Measurements from ENCODE around the gene SSRP1.
"Not testable (repeated sequence)": the region's sequence is repeated elsewhere in the genome, so short reads cannot be mapped to it uniquely, and the experiment has no call there.

The SSRP1 gene, protein sequence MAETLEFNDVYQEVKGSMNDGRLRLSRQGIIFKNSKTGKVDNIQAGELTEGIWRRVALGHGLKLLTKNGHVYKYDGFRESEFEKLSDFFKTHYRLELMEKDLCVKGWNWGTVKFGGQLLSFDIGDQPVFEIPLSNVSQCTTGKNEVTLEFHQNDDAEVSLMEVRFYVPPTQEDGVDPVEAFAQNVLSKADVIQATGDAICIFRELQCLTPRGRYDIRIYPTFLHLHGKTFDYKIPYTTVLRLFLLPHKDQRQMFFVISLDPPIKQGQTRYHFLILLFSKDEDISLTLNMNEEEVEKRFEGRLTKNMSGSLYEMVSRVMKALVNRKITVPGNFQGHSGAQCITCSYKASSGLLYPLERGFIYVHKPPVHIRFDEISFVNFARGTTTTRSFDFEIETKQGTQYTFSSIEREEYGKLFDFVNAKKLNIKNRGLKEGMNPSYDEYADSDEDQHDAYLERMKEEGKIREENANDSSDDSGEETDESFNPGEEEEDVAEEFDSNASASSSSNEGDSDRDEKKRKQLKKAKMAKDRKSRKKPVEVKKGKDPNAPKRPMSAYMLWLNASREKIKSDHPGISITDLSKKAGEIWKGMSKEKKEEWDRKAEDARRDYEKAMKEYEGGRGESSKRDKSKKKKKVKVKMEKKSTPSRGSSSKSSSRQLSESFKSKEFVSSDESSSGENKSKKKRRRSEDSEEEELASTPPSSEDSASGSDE

DNA sequence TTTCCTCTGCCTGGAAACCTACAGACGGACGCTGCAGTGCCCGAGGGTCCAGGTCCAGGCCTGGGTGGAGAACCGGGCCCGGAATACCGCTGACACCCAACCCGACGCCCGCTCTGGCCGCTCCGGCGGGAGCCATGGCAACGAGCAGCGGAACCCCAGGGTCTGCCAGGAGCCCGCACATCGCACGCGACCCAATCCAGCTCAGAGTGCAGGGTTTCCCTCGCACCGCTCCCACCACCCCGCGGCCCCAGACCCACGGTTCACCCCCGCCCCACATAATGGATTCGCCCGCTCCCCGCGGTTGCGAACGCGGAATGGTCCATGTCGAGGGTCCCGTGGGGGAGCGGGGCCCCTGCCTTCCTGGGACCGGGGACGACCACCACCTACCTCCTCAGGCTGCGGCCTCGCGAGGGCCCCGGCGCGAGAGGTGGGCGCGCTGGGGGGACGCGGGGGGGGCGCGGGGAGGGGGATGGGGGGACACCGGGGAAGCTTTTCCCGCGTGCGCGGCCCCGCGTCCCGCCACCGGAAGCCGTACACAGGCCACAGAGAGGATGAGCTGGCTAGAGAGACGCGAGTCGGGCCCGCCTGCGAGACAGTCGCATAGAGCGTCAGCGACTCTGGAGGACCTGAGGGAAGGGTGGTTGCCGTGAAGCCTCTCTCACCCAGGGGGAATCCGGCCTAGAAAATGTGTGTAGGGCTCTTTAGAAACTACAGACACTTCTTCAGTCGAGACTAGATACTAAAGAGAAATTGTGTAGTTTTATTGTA, at the start of gene SSRP1:
Gene SSRP1, minus strand, starts transcription at position 550 of the 768 bp plus-strand sequence. CDS start 771 bp downstream, outside the sequence.
- DNase-seq = peak; percentile 79

DNA sequence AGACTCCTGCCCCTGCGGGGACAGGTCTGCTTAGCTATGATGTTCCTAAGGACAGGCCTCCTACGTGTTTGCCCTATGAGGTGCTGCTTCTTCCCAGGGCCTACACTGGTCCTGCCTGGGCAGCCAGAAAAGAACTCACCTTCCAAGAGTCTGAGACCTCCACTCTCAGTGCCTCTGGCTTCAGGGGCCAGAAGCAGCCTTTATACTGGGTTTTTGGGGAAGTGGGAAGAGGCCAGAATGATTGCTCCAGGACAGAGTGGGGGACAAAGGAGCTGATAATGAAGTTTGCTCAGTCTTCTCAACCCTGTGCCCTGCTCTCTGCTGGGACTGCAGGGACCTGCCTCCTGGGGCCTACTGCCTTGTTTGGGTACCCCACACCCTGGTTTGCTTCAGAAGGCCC, 45.3 kb upstream of the SSRP1 start, which contains the start of gene PRG3:
Gene PRG3, minus strand, starts transcription at position 176 of the 400 bp plus-strand sequence. CDS start 442 bp downstream, outside the sequence.
- no peak for DNase-seq

DNA sequence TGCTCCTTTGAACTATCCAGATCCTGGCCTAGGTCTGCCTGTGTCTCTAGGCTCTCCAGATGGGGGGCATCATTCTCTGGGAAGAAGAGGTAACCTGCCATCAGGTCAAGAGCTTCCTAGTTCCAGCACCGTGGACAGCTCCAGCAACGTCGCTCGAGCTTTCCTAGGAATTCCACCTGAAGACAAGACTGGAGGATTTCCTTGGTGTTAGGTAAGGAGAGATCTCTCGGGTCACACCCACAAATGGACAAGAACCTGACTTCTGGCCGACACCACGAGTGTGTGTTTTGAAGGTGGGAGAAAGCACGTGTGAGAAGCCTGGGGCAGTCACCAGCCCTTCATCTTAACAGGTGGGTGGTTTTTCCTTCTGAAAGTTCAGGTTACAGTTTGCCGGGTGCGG, 44.0 kb upstream of the SSRP1 start:
- no peak for DNase-seq

DNA sequence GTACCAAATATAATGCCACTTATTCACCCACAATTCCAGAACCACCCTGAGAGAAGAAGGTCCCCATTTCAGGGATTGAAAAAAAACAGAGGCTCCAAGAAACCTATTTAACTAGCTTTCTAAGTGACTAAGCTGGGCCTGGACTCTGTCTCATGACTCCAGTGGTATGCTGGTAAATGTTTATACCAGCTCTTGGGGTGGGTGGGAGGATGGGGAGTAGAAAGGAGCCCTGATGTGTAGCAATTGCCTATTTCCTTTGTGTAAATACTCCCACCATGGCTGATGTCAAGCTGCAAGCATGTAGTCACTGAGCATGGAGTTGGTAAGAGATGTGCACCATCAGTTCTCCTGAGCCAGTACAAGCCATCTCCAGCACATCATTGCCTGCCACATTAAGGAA, 42.5 kb upstream of the SSRP1 start:
- DNase-seq = no peak

DNA sequence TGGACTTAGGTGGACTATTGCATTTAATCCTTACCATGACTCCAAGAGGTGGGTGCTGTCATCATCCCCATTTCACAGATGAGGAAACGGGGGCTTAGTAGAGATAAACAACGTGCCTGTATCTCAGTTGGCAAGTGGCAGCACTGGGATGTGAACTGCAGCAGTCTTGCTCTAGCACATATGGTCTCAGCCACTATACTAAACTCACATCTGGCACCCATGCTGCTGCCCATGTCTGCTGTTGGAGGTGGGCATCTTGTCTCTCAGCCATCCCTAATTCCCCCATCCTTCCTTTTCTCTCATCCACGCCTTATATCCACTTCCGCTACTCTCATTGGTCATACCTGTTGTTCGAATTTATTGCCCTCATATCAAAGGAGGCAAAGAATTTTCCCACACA, 41.4 kb upstream of the SSRP1 start:
- no peak for DNase-seq

DNA sequence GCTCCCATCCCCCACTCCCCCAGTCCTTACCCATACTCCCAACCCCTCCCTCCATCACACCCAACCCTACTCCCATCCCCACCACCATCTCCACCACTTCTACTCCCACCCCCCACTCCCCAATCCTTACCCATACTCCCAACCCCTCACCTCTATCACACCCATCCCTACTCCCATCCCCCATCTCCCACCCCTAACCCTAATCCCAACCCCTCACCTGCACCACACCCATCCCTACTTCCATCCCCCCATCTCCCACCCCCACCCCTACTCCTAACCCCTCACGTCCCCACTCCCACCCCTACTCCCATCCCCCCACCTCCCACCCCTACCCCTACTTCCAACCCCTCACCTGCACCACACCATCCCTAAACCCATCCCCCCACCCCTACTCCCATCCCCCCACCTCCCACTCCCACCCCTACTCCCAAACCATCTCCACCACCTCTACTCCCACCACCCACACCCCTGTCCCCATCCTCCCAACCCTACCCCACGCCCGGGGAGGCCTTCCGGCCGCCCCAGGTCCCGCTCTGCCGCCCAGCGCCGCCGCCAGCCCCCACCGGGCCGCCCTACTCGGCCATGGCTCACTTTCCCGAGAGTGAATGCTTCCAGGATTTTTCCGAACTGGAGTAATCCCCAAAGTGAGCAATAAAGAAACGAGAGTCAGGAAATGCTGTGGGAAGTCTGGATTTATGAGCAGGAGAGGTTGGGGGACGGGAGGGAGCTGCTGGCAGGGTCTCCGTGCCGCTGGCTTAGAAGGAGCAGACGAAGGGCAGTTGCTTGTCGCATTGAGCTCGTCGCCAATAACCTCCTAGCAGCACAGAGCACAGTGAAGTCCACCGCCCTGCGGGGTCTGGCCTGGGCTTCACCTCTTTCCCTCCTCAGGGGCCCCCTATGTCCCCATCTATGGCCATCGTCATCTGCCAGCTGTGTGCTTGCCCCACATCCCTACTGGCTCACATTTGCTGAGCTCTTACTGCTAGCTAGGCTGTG, 40.7 kb upstream of the SSRP1 start:
- no peak for DNase-seq

DNA sequence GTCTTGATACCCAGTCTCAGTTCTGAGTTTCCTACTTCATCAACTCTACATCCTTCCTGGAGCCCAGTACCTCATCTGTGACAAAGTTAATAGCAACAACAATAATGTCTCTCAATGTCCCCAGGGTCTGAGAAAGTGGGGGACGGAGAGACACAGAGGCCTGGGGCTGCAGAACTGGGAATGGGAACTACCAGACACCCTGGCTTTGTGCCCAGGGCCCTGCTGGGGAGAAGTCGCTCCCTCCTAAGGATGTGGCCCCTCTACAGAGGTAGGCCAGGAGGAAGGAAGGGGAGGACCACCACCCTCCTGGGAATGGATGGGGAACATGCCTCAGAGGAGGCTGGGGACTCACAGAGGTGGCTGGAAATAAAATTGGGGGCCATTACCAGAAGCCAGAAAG, 39.8 kb upstream of the SSRP1 start:
- no peak for DNase-seq

DNA sequence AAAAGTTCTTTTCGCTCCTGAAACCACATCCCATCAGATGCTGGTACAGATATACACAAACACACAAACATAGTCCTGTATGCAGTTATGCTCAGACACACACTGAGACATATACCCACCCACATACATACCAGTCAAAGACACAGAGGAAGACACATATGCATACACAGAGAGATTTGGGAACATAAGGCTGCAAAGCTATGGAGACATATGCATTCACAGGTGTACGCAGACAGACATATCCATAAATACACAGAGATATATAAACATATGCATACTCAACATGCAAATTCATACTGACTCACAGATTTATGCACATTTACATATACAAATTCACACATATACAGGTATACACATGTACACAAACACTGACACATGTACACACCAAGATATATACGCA, 39.3 kb upstream of the SSRP1 start:
- no peak for DNase-seq

DNA sequence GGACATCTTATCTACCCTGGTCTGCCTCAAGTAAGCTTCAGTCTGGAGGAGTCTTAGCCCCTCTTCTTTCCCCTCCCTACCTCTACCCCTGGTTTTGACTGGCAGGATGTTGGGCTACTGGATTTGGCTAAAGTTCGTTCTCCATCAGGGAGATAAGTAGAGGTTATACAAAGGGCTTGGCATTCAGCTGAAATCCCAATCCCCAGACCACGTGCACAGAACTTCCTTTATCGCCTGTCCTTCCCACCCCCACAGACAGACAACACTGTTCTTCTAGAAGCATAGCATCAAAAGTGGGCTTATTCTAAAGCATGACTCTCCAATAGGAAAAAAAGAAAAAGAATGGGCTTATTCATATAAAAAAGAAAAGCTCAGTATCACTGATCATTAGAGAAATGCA, 37.5 kb upstream of the SSRP1 start:
- no peak for DNase-seq

DNA sequence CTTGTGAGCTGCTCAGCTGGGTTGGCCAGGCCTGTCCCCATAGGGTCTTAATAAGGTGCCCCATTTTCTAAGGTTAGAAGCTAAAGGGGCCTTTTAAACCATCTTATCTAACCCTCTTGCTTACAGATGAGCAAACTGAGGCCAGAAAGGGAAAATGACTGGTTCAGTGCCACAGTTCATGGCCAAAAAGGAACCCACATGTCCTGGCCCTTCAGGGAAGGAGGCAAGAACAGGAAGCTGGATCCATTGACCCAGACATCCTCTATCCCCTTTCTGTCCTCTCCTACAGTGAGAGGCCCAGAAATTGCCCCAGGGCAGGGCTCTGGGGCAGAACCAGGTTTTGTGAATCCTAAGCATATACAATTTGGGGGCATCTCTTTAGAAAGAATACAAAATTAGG, 35.2 kb upstream of the SSRP1 start:
- DNase-seq = no peak

DNA sequence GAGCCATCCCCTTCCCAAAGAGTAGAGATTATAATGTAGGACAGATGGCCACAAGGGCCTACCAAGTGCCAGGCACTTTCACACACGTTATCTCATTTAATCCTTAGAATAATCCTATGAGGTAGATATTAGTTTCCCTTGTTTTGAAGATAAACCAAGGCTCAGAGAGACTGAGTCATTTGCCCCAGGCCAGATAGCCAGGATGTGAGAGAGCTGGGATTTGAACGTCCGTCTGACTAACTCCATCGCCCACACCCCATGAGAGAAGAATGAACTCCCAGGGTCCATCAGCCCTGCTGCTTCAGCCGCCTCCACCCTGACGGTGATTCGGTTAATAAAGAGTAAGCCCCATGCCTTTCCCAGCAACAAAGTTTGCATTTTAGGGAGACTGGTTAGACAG, 34.6 kb upstream of the SSRP1 start:
- no peak for DNase-seq

DNA sequence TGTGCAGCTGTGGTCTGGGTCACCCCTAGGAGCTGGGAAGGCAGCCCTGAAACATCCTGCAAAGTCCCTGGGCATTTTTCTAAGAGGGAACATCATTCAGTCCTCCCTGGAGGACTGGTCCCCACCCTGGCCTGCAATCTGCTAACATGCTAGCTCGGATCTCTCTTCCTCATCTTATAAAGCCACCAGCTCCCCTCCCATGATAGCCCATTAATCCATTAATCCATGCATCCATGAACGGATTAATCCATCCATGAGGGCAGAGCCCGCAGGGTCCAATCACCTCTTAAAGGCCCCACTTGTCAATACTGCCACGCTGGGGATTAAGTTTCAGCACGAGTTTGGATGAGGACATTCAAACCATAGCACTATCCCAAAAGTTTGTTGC, 33.1 kb upstream of the SSRP1 start:
- DNase-seq = no peak

DNA sequence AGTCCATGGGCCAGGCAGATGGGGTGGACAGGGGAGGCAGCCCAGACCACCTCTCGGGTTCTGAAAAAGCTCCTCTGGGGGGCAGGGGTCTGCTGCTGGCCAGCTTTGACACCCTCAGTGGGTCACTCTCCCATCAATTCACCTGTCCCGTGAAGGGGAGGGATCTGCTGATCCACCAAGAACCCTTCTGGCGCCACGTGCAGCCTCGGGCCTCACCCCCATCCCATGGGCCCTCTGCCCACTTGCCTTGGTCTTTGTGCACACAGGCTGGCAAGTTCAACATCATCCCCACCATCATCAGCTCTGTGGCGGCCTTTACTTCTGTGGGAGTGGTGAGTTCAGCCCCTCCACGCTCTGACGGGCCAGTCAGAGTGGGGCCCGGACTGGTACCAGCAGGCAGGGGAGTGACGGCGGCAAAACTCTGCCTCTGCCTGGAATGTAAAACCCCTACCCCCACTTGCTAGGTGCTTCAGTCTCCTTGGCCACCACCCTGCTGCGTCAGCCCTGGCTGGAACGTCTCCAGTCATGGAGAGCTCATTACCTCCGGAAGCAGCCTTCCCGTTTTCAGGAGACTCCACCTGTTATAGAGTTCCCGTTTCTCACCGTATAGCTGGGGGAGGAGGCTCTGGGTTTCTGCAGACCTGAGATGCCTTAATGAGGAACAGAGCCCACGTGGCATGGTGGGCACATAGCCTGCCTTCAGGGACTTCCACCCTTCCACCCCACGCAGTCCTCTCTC, 32.6 kb upstream of the SSRP1 start:
- DNase-seq = no peak

DNA sequence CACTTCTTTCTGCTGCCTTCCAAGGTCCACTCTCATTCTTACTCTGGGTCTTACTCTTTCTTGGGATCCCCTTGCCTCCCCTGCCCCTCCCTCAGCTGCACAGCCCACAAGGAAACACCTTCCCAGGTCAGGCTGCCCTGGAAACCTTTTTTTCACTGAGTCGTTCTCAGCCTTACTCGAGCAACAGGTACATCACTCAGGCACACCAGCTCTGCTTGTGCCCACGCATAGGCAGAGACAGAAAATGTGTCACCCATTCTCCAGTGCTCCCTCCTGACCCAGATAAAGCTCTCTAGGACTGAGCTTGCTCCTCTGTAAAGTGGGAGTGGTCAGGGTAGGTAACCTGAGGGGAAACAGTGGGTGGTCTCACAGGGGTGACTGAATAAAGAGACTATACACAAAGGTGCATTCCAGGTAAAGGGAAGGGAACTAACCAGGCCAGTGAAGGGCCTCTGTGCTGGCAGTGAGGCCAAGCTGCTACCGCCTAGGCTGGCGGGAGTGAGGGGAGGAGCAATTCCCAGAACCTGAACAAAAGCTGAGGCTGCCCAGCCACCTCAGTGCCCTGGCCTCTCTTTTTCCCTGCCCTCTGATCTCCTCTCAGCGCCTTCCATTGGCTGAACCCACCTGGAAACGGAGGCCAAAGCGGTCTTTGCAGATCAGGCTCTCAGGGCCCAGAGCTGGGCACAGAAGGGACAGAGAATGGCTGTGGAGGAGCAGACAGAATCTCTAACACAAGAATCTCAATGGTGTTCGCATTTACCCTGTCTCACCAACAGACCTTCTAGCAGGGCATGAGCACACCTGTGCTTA, 29.4 kb upstream of the SSRP1 start:
- no peak for DNase-seq

DNA sequence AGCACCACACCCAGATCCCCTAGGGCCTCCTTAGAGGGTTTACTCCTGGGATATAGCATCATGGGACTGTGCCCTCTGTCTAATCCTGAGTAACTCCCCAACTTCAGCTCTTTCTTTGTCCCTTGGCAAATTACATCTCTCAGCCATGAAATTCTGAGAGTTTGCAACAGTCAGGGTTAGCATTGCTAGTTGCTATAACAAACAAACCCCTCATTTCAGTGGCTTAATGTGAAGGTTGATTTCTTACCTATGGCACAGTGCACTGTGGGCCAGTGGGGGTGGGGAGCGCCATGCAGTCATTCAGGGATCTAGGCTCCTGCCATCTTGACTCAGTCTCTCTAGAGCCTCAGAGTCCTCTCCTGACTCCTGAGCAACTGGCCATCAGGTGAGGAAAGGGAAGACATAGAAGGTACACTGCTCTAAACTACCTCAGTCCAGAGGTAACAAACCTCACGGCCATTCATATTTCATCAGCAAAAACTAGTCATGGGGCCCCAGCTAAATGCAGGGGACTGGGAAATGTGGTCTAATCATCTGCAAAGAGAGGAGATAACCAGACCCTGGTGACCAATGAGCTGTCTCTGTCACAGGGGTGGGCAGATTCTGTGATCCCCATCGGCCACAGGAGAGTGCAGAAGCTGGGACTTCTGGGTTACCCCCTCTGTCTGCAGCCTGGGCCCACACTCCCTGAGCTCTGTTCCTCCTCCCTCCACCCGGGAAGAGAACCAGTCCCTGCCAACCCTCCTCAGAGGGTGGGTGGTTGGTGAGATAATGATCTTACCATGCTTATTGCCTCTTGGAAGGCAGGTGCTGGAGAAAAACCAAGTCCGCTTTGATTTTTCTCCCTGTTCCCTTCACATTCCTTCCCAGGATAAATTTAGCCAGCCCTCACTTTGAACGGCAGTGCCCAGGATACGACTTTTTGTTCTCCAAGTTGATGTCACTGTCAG, 27.7 kb upstream of the SSRP1 start:
- no peak for DNase-seq

DNA sequence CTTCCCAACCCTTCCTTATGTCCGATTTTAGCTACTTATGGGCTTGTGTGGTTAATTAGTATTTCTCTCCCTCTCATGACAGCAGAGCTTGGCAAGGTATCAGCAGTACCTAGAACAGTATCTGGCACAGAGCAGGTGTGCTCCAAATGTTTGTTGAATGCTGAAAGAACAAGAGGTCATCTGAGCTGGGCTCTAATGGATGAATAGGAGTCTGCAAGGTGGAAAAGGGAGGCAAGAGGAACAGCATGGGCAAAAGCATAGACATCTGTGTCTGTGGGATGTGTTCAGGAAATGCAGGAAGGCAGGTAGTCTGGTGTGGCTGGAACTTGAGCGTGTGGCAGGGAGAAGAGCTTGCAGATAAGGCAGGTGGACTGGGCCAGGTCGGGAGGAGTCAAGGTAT, 26.2 kb upstream of the SSRP1 start:
- no peak for DNase-seq

DNA sequence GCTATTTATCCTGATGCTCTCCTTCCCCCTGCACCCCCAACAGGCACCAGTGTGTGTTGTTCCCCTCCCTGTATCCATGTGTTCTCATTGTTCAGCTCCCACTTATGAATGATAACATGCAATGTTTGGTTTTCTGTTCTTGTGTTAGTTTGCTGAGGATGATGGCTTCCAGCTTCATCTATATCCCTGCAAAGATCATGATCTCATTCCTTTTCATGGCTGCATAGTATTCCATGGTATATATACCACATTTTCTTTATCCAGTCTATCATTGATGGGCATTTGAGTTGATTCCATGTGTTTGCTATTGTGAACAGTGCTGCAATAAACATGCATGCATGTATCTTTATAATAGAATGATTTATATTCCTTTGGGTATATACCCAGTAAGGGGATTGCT, 25.7 kb upstream of the SSRP1 start:
- DNase-seq = not testable (repeated sequence)

DNA sequence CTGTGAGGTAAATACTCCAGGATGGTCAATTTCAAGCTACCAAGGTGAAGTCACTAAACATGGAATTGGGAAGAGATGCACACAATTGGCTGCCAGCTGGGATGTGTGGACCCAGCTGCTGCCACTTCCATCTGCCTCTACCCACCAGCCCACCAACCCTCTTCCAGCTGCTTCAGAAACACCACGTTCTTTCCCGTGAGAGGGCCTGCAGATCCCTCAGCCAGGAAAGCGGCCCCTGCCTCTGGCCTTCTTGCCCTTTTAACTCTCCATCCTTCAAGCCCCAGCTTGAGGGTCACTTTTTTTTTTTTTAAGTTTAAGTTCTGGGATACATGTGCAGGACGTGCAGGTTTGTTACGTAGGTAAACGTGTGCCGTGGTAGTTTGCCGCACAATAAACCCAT, 25.3 kb upstream of the SSRP1 start:
- no peak for DNase-seq

DNA sequence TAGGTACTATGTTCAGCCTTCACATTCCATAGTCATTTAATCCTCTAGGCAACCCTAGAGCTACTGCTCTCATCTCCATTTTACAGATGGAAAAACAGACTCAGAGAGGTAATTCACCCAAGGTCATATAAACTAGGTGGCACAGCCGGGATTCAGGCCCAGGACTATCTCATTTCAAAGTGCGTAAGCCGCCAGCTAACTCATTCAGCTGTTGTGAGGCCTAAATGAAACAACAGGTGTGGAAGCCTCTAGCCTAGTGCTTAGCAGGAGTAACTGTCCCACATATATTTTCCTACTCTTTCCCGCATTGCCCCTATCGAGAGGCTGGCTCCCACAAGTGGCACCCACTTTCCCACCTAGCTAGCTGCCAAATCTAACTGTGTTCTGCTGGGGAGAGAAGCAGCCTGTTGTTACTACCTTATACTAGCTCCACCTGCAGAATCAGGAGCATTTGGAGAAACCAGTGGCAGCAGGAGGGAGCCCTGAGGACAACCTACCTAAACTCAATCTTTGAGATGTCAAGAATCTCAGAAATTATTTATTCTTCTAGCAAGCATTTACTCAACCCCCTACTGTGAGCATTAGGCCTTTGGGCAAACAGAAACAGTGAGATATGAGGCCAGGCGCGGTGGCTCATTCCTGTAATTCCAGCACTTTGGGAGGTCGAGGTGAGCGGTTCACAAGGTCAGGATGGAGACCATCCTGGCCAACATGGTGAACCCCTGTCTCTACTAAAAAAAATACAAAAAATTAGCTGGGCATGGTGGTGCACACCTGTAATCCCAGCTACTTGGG, 24.4 kb upstream of the SSRP1 start:
- no peak for DNase-seq

Data from GDM1 (cell line).